CD4-positive, alpha-beta T cell (primary cell): Measurements from ENCODE around the gene THADA. TPM values are rescaled to one million over a fixed set of nuclear protein-coding genes. Genes with fewer than 3 reads are reported as not detected.

ENCODE experiments used
- ATAC-seq: fragments of 200-7000 bp; cut with Tn5 transposase; one replicate; pipeline ENCODE4 v1.10.0; 2022; ENCODE audit warnings: mild to moderate bottlenecking; ENCODE audit not compliant: poor library complexity
- CTCF ChIA-PET: fragments of 350-600 bp; sonication (Branson Sonifier 250); formaldehyde crosslinking; loops from one replicate; lab custom pipeline; 2021; ENCODE audit warnings: antibody characterized with exemption, inconsistent platforms; lab: Charles Lee
- POLR2A ChIA-PET: fragments of 350-600 bp; sonication (Branson Sonifier 250); formaldehyde crosslinking; loops from one replicate; lab custom pipeline; 2021; ENCODE audit warnings: antibody characterized with exemption, inconsistent platforms; lab: Charles Lee
- DNase-seq, 14 experiments: peaks; one replicate each; pipeline ENCODE4 v3.0.0-alpha.2; 2013 to 2020; ENCODE audit warnings: mixed read lengths in 2 of 14
- H3K27ac ChIP-seq, 2 donors: one replicate each; pipeline versions ENCODE4 v1.5.1 to v1.7.0; 2013; ENCODE audit warnings: low read length in 2 of 2, low read depth in 1 of 2, mild to moderate bottlenecking in 1 of 2
- H3K27me3 ChIP-seq, 2 experiments: 1 replicate in 1 of 2; 2 replicates in 1 of 2; pipeline versions ENCODE4 v1.6.1 to v1.7.0; 2013; ENCODE audit warnings: low read length in 2 of 2, control low read depth in 1 of 2, mild to moderate bottlenecking in 1 of 2, moderate library complexity in 1 of 2; ENCODE audit not compliant: insufficient read depth in 2 of 2, control insufficient read depth in 1 of 2
- H3K36me3 ChIP-seq: one replicate; pipeline ENCODE4 v1.6.1; 2013; ENCODE audit warnings: low read length, control low read depth; ENCODE audit not compliant: insufficient read depth
- H3K4me1 ChIP-seq: one replicate; pipeline ENCODE4 v1.6.1; 2013; ENCODE audit warnings: low read length, control low read depth; ENCODE audit not compliant: insufficient read depth
- H3K4me3 ChIP-seq: one replicate; pipeline ENCODE4 v1.5.1; 2013; ENCODE audit warnings: mild to moderate bottlenecking, low read length, moderate library complexity
- H3K9me3 ChIP-seq, 2 experiments: 1 replicate in 1 of 2; 2 replicates in 1 of 2; pipeline versions ENCODE4 v1.6.1 to v1.7.0; 2013; ENCODE audit warnings: low read length in 2 of 2, mild to moderate bottlenecking in 2 of 2, control low read depth in 1 of 2, moderate library complexity in 1 of 2; ENCODE audit not compliant: control insufficient read depth in 1 of 2, insufficient read depth in 1 of 2
- H3K27ac Mint-ChIP-seq: one replicate; pipeline ENCODE4 v1.8.0; 2020; ENCODE audit warnings: mixed read lengths
- H3K27me3 Mint-ChIP-seq: one replicate; pipeline ENCODE4 v1.8.0; 2021; ENCODE audit warnings: mixed read lengths
- H3K36me3 Mint-ChIP-seq: one replicate; pipeline ENCODE4 v1.8.0; 2021; ENCODE audit warnings: low read depth, mixed read lengths
- H3K4me1 Mint-ChIP-seq: one replicate; pipeline ENCODE4 v1.8.0; 2021; ENCODE audit warnings: low read depth, mixed read lengths
- H3K4me3 Mint-ChIP-seq: one replicate; pipeline ENCODE4 v1.8.0; 2020; ENCODE audit warnings: mild to moderate bottlenecking, mixed read lengths
- H3K9me3 Mint-ChIP-seq: one replicate; pipeline ENCODE4 v1.8.0; 2020; ENCODE audit warnings: mixed read lengths
- intact Hi-C, 2 experiments: fragments of 100-400 bp; cut with DNase I in 1 of 2; cut with micrococcal nuclease in 1 of 2; formaldehyde crosslinking; loops; one replicate each; pipeline versions ENCODE4 v1.15.1 to v1.9.0; 2023 to 2025; cut with DNase I, micrococcal nuclease
- total RNA-seq, 174 experiments: library from RNA in 2 of 174; stranded (reverse) in 2 of 174; gene quantifications; one replicate each; pipeline ENCODE4 v1.2.3 and lab custom pipeline; 2021 to 2026
- TF ChIP-seq, protein P1 (sequence below): fragments of 200-600 bp; IDR thresholded peaks from one replicate; pipeline ENCODE4 v1.8.0; 2022; ENCODE audit warnings: antibody characterized with exemption, mild to moderate bottlenecking

The THADA gene
- total RNA-seq, 2 experiments from 2014 or later = 29.3 to 32.9 TPM

DNA sequence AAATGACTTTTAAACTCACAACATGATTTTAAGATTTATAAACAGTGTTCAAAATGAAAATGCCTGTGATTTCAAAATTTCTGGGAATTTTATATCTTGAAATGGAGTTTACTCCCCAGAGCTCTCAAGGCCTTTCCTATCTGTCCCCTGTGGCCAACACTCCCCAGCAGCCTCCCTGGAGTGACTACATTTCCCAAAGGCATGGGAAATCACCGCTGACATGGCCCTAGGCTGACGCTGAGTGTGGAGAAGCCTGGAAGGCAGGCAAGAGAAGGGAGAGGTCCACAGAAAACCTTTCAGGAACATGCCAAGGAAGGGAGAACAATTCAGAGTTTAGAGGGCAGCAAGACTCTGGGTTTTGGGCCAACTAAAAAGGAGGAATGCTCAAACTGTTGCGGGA, 349.2 kb downstream of the THADA start:
- Histone ChIP-seq H3K9me3 (no peaks in the 10 kb centered on the region), H3K4me1 (no peaks in the 10 kb centered on the region), H3K27ac (no peak overlapping the region), H3K27me3 (no peaks in the 10 kb centered on the region), H3K4me3 (no peak overlapping the region), H3K36me3 (peaks cover 19% of the 10 kb centered on the region)
- Mint-ChIP-seq H3K4me1 (no peaks in the 10 kb centered on the region), H3K9me3 (no peaks in the 10 kb centered on the region), H3K27ac (no peak overlapping the region), H3K36me3 (peaks cover 33% of the 10 kb centered on the region), H3K4me3 (no peak overlapping the region), H3K27me3 (no peaks in the 10 kb centered on the region)
- TF ChIP-seq, protein P1, sequence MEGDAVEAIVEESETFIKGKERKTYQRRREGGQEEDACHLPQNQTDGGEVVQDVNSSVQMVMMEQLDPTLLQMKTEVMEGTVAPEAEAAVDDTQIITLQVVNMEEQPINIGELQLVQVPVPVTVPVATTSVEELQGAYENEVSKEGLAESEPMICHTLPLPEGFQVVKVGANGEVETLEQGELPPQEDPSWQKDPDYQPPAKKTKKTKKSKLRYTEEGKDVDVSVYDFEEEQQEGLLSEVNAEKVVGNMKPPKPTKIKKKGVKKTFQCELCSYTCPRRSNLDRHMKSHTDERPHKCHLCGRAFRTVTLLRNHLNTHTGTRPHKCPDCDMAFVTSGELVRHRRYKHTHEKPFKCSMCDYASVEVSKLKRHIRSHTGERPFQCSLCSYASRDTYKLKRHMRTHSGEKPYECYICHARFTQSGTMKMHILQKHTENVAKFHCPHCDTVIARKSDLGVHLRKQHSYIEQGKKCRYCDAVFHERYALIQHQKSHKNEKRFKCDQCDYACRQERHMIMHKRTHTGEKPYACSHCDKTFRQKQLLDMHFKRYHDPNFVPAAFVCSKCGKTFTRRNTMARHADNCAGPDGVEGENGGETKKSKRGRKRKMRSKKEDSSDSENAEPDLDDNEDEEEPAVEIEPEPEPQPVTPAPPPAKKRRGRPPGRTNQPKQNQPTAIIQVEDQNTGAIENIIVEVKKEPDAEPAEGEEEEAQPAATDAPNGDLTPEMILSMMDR = no peak
- ATAC-seq = no peak
- no peak for DNase-seq
- intact Hi-C loops = no loop called here
- ChIA-PET POLR2A (no interaction called here), CTCF (no interaction called here)

DNA sequence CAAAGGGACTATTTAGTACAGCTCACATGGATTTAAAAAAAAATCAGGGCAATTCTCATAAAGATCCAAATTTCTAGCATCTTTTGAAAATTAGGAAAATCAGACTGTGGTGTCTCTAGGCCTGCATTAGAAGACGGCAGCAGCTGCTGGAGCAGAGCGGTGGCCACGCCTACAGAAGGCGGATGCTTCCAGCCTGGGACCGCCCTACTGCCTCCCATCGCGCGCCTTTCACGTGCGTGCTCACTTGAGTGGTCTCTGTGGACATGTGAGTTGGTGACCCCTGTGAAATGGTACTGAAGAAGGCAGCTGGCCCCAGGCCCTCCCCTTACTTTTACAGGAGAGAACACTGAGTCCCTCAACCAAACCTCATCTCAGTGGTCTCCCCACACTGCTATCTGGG, 354.3 kb downstream of the THADA start:
- H3K4me3 ChIP-seq = no peak overlapping the region
- CTCF ChIA-PET = interaction anchor here (2.8 kb wide), 1 partner anchor 12 kb away, joined by 12 read pairs; no protein-coding TSS in a partner anchor
- intact Hi-C loops = no loop called here
- no peaks in the 10 kb centered on the region for H3K9me3 ChIP-seq
- no peak for ATAC-seq
- Mint-ChIP-seq H3K27ac (no peak overlapping the region), H3K27me3 (no peaks in the 10 kb centered on the region), H3K9me3 (no peaks in the 10 kb centered on the region), H3K4me3 (no peak overlapping the region), H3K4me1 (peaks cover 7% of the 10 kb centered on the region), H3K36me3 (peaks cover 23% of the 10 kb centered on the region)
- no peaks in the 10 kb centered on the region for H3K27me3 ChIP-seq
- H3K4me1 ChIP-seq = peaks cover 11% of the 10 kb centered on the region
- no peak for DNase-seq
- no peak overlapping the region for H3K27ac ChIP-seq
- peaks cover 11% of the 10 kb centered on the region for H3K36me3 ChIP-seq
- POLR2A ChIA-PET = no interaction called here
- TF ChIP-seq, protein P1 = no peak

DNA sequence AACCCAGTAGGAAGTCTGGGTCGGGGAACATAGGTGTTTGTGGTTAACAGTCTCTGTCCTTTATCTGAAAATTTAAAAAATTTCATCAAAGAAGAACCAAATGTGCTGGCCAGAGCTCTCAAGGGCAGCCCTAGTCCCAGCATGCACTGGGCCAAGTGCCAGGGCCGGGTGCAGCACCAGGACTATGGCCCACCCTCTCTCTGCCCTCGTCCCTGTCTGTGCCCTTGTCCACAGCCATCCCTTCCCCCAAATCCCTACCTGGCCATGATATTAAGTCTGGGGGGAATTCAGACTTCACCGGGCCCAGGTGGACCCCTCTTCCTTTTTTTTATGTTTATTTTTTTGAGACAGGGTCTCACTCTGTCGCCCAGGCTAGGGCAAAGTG, 355.1 kb downstream of the THADA start:
- Mint-ChIP-seq H3K4me3 (no peak overlapping the region), H3K4me1 (peaks cover 7% of the 10 kb centered on the region), H3K9me3 (no peaks in the 10 kb centered on the region), H3K36me3 (peaks cover 17% of the 10 kb centered on the region), H3K27ac (no peak overlapping the region), H3K27me3 (no peaks in the 10 kb centered on the region)
- DNase-seq (no peak), ATAC-seq (no peak)
- peaks cover 10% of the 10 kb centered on the region for H3K36me3 ChIP-seq
- intact Hi-C loops = no loop called here
- H3K4me3 ChIP-seq = no peak overlapping the region
- no peaks in the 10 kb centered on the region for H3K9me3 ChIP-seq
- no peaks in the 10 kb centered on the region for H3K27me3 ChIP-seq
- TF ChIP-seq, protein P1 = no peak
- CTCF ChIA-PET = interaction anchor here (1.4 to 2.8 kb wide), 2 partner anchors 11 to 266 kb away, joined by 3 to 12 read pairs; no protein-coding TSS in a partner anchor
- H3K4me1 ChIP-seq = peaks cover 11% of the 10 kb centered on the region
- POLR2A ChIA-PET = interaction anchor here (0.6 to 1.0 kb wide), 2 partner anchors 12 to 258 kb away, joined by 3 read pairs; no protein-coding TSS in a partner anchor
- H3K27ac ChIP-seq = no peak overlapping the region
